ENCODE data around the gene POC1A. TPM values are rescaled to one million over a fixed set of nuclear protein-coding genes. Genes with fewer than 3 reads are reported as not detected.

POC1A gene
- total and polyA plus RNA-seq, 2 donors (not counting 1 experiment from before 2014, with no cell fraction given): 3.8 to 17.7 TPM

DNA sequence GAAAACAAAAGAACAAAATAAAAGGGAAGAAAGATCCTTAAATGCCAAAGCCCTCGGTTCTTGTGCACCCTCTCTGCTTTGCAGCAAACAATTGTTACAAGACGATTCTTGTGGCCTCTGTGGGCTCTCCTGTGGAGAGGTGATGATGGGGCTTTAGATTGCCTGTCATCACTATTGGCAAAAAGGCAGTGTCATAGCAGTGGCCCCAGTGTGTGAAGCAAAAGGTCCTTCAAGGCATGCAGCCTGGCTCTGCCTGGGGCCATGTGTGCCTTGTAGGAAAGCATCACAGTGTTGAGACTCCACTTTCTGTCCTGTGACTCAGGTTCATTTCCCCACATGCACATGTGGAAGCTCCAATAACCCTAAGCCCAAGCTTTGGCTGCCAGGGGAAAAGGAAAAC is 43.7 kb downstream of the POC1A start:
- H4K20me1 ChIP-seq (ENCODE audit: control insufficient read depth, extremely low read depth, insufficient read depth, low read length): no peaks in the 10 kb centered on the region
- H3K9ac ChIP-seq (ENCODE audit: insufficient read depth, low read length): no peak overlapping the region
- peaks cover 5% of the 10 kb centered on the region for H3K4me1 ChIP-seq (ENCODE audit: control insufficient read depth, extremely low read depth, insufficient read depth, low read length)
- no peak for DNase-seq (ENCODE audit: low read depth in 2 of 2)
- H3K4me2 ChIP-seq (ENCODE audit: extremely low read depth, insufficient read depth, low read length): no peak overlapping the region
- H3K9me3 ChIP-seq (ENCODE audit: control insufficient read depth, insufficient read depth, low read depth, low read length): no peaks in the 10 kb centered on the region
- H3K27me3 ChIP-seq (ENCODE audit: control insufficient read depth, insufficient read depth, low read length): no peaks in the 10 kb centered on the region
- peaks cover 2% of the 10 kb centered on the region for H3K36me3 ChIP-seq (ENCODE audit: control insufficient read depth, insufficient read depth, low read length)
- H3K4me3 ChIP-seq (replicated peaks in 1 of 4; ENCODE audit: control extremely low read depth in 1 of 4, insufficient read depth in 1 of 4, low read depth in 3 of 4, low read length in 4 of 4): no peak overlapping the region
- no peak overlapping the region for H3K27ac ChIP-seq (ENCODE audit: insufficient read depth, low read length)
- TF ChIP-seq EZH2 (IDR thresholded peaks at IDR 0.05; ENCODE audit: low read length, missing control alignments): no peak
- TF ChIP-seq, protein P1, sequence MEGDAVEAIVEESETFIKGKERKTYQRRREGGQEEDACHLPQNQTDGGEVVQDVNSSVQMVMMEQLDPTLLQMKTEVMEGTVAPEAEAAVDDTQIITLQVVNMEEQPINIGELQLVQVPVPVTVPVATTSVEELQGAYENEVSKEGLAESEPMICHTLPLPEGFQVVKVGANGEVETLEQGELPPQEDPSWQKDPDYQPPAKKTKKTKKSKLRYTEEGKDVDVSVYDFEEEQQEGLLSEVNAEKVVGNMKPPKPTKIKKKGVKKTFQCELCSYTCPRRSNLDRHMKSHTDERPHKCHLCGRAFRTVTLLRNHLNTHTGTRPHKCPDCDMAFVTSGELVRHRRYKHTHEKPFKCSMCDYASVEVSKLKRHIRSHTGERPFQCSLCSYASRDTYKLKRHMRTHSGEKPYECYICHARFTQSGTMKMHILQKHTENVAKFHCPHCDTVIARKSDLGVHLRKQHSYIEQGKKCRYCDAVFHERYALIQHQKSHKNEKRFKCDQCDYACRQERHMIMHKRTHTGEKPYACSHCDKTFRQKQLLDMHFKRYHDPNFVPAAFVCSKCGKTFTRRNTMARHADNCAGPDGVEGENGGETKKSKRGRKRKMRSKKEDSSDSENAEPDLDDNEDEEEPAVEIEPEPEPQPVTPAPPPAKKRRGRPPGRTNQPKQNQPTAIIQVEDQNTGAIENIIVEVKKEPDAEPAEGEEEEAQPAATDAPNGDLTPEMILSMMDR (conservative IDR thresholded peaks at IDR 0.05 in 1 of 2, IDR thresholded peaks at IDR 0.05 in 1 of 2; ENCODE audit: low read depth in 1 of 2, low read length in 2 of 2): no peak
- H2AFZ ChIP-seq (ENCODE audit: low read length): no peak overlapping the region
- no peaks in the 10 kb centered on the region for H3K79me2 ChIP-seq (ENCODE audit: control insufficient read depth, insufficient read depth, low read length)

DNA sequence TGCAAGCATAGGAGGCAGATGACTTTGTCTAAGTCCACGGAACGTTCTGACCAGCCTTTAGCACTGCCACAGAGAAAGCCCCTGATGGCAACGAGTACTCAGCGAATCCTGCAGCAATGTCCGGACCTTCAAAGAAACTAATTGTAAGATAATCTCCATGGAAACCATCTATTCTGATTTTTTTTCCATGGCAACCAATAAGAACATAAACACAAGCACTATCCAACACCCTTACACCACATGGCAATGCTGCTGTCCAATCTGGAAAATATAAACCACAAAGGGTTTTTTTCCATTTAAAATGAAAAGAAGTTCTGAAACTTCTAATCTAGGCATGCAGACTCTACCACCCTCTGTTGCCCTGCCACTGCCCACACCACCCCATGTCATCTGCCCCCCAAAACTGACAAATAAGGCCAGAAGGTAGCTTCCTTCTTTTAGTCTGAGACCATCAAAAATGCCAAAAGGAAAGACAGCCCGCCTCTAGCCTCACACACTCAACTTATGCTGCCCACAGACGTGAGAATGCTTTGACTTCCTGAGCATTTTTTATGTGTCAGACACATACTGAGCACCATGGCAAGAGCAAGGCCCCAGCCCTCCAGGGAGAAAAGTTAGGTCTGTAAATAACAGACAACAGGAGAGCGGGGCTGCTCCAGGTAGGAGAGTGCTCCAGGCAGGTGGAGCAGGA is 44.5 kb downstream of the POC1A start:
- no peaks in the 10 kb centered on the region for H3K27me3 ChIP-seq (ENCODE audit: control insufficient read depth, insufficient read depth, low read length)
- H3K27ac ChIP-seq (ENCODE audit: insufficient read depth, low read length): no peak overlapping the region
- no peak overlapping the region for H2AFZ ChIP-seq (ENCODE audit: low read length)
- H3K4me1 ChIP-seq (ENCODE audit: control insufficient read depth, extremely low read depth, insufficient read depth, low read length): peaks cover 5% of the 10 kb centered on the region
- TF ChIP-seq, protein P1 (conservative IDR thresholded peaks at IDR 0.05 in 1 of 2, IDR thresholded peaks at IDR 0.05 in 1 of 2; ENCODE audit: low read depth in 1 of 2, low read length in 2 of 2): no peak
- TF ChIP-seq EZH2 (IDR thresholded peaks at IDR 0.05; ENCODE audit: low read length, missing control alignments): no peak
- no peaks in the 10 kb centered on the region for H4K20me1 ChIP-seq (ENCODE audit: control insufficient read depth, extremely low read depth, insufficient read depth, low read length)
- H3K79me2 ChIP-seq (ENCODE audit: control insufficient read depth, insufficient read depth, low read length): no peaks in the 10 kb centered on the region
- no peak overlapping the region for H3K4me3 ChIP-seq (replicated peaks in 1 of 4; ENCODE audit: control extremely low read depth in 1 of 4, insufficient read depth in 1 of 4, low read depth in 3 of 4, low read length in 4 of 4)
- H3K36me3 ChIP-seq (ENCODE audit: control insufficient read depth, insufficient read depth, low read length): peaks cover 2% of the 10 kb centered on the region
- no peaks in the 10 kb centered on the region for H3K9me3 ChIP-seq (ENCODE audit: control insufficient read depth, insufficient read depth, low read depth, low read length)
- no peak overlapping the region for H3K4me2 ChIP-seq (ENCODE audit: extremely low read depth, insufficient read depth, low read length)
- no peak overlapping the region for H3K9ac ChIP-seq (ENCODE audit: insufficient read depth, low read length)
- peak; percentile 55 to 60 for DNase-seq (ENCODE audit: low read depth in 2 of 2)

DNA sequence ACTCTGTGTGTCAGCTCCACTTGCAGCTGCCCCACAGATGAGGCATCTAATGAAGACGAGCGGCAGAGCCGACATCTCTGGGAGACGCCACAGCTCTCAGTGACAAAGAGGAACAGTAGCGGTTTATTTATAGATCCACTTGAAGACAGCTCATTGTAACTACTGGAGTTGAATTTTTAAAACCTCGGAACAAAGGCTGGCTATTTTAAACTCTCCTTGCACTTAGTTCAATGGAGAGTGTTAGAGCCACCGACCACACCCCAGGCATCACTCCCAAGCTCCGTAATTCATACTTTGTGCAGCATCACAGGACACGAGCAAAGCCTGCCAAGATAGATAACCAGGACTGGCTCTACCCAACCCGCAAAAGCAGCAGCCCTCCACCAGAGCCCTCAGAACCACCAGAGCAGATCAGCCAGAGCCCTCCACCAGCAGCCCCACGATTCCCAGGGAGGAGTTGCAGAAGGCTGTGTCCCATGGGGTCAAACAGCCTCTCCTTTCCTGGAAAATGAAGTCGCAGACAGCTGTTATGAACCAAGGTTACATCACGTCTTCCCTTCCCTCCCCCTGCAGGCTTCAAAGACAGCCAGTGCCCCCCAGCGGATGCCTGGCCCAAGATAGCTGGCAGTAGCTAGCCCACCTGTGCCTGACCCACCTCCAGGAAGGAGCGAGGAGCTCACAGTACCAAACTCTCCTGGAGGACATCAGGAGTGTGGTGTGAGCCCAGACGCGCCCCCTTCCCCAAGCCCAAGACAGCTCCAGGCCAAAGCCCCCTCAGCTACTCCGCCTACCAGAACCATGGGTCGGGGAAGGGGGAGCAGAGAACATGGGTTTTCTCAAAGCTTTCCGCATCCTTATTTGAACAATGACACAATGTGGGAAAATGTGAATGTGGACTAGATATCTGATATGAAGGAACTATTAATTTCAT is 45.7 kb downstream of the POC1A start:
- peak overlapping the region; percentile 54 for H2AFZ ChIP-seq (ENCODE audit: low read length)
- TF ChIP-seq, protein P1 (conservative IDR thresholded peaks at IDR 0.05 in 1 of 2, IDR thresholded peaks at IDR 0.05 in 1 of 2; ENCODE audit: low read depth in 1 of 2, low read length in 2 of 2): peak in 1 of 2 donors; percentile 28
- no peak for TF ChIP-seq EZH2 (IDR thresholded peaks at IDR 0.05; ENCODE audit: low read length, missing control alignments)
- peak in 1 of 2 donors; percentile 28 for DNase-seq (ENCODE audit: low read depth in 2 of 2)
- peaks cover 2% of the 10 kb centered on the region for H3K36me3 ChIP-seq (ENCODE audit: control insufficient read depth, insufficient read depth, low read length)
- no peaks in the 10 kb centered on the region for H3K9me3 ChIP-seq (ENCODE audit: control insufficient read depth, insufficient read depth, low read depth, low read length)
- peak overlapping the region; percentile 10 for H3K27ac ChIP-seq (ENCODE audit: insufficient read depth, low read length)
- no peaks in the 10 kb centered on the region for H4K20me1 ChIP-seq (ENCODE audit: control insufficient read depth, extremely low read depth, insufficient read depth, low read length)
- H3K4me3 ChIP-seq (replicated peaks in 1 of 4; ENCODE audit: control extremely low read depth in 1 of 4, insufficient read depth in 1 of 4, low read depth in 3 of 4, low read length in 4 of 4): no peak overlapping the region
- H3K4me2 ChIP-seq (ENCODE audit: extremely low read depth, insufficient read depth, low read length): peak overlapping the region; percentile 19
- H3K4me1 ChIP-seq (ENCODE audit: control insufficient read depth, extremely low read depth, insufficient read depth, low read length): peaks cover 5% of the 10 kb centered on the region
- H3K9ac ChIP-seq (ENCODE audit: insufficient read depth, low read length): no peak overlapping the region
- H3K27me3 ChIP-seq (ENCODE audit: control insufficient read depth, insufficient read depth, low read length): no peaks in the 10 kb centered on the region
- no peaks in the 10 kb centered on the region for H3K79me2 ChIP-seq (ENCODE audit: control insufficient read depth, insufficient read depth, low read length)

All from fibroblast of lung (primary cell).